KMS-11 (cell line): ENCODE results near the gene IGF1.
"Not testable (repeated sequence)": the region's sequence is repeated elsewhere in the genome, so short reads cannot be mapped to it uniquely, and the experiment has no call there.

Source experiments
- H2AFZ ChIP-seq: fragments of 200-600 bp; sonication (generic); 2 replicates; pipeline ENCODE4 v1.6.1; 2016; ENCODE audit warnings: antibody characterized with exemption, mixed run types, low read depth
- H3K27ac ChIP-seq: fragments of 200-600 bp; sonication (generic); 2 replicates; pipeline ENCODE4 v1.6.1; 2016; ENCODE audit warnings: mild to moderate bottlenecking, mixed run types
- H3K27me3 ChIP-seq: fragments of 200-600 bp; sonication (generic); 2 replicates; pipeline ENCODE4 v1.6.1; 2017; ENCODE audit warnings: mild to moderate bottlenecking, low read depth, mixed run types, moderate library complexity; ENCODE audit not compliant: insufficient read depth
- H3K36me3 ChIP-seq: fragments of 200-600 bp; sonication (generic); 2 replicates; pipeline ENCODE4 v1.6.1; 2017; ENCODE audit warnings: mild to moderate bottlenecking, mixed run types; ENCODE audit not compliant: insufficient read depth
- H3K4me1 ChIP-seq: fragments of 200-600 bp; sonication (generic); 2 replicates; pipeline ENCODE4 v1.6.1; 2016; ENCODE audit warnings: mild to moderate bottlenecking, low read depth, mixed run types; ENCODE audit not compliant: poor library complexity, severe bottlenecking
- H3K4me2 ChIP-seq: fragments of 200-600 bp; sonication (generic); 2 replicates; pipeline ENCODE4 v1.7.0; 2016; ENCODE audit warnings: mild to moderate bottlenecking, mixed run types
- H3K4me3 ChIP-seq: fragments of 200-600 bp; sonication (generic); IDR thresholded peaks from 2 replicates; pipeline ENCODE4 v1.6.1; 2017; ENCODE audit warnings: low read depth, low read length, mixed read lengths; ENCODE audit not compliant: insufficient read depth
- H3K79me2 ChIP-seq: fragments of 200-600 bp; sonication (generic); 2 replicates; pipeline ENCODE4 v1.6.1; 2016; ENCODE audit warnings: low read depth, mixed run types; ENCODE audit not compliant: insufficient read depth
- H3K9ac ChIP-seq: fragments of 200-600 bp; sonication (generic); 2 replicates; pipeline ENCODE4 v1.6.1; 2016; ENCODE audit warnings: mild to moderate bottlenecking, mixed run types
- H4K20me1 ChIP-seq: fragments of 200-600 bp; sonication (generic); 2 replicates; pipeline ENCODE4 v1.6.1; 2016; ENCODE audit warnings: mild to moderate bottlenecking, mixed run types; ENCODE audit not compliant: insufficient read depth
- TF ChIP-seq, protein P1 (sequence below): fragments of 200-600 bp; sonication (generic); conservative IDR thresholded peaks from 2 replicates; pipeline ENCODE4 v1.6.1; 2017; ENCODE audit warnings: low read depth, mild to moderate bottlenecking, antibody characterized with exemption, low read length, moderate library complexity, mixed read lengths

IGF1 gene

DNA sequence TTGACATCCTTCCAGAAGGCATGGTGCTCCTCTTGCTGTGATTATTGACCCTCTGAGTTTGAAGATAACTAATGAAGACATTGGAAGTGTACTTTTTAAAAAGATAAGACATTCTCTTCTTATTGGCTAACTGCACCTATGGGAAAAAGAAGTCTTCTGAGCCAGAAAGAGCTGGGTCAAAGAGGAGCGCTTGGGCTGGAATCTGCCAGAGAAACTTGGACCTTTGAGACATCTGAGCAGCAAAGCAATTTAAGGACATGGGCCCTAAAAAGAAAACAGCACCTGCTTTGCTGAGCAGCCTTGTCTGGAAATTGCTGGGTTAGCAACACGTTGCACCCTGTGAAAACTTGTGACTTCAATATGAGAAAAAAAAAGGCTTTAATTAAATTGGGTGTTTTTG lies 27.8 kb downstream of the IGF1 start:
- Histone ChIP-seq H2AFZ (no peak overlapping the region), H3K27ac (no peak overlapping the region), H3K4me1 (no peaks in the 10 kb centered on the region), H3K36me3 (no peaks in the 10 kb centered on the region), H3K79me2 (no peaks in the 10 kb centered on the region), H4K20me1 (no peaks in the 10 kb centered on the region), H3K9ac (no peak overlapping the region), H3K27me3 (no peaks in the 10 kb centered on the region), H3K4me2 (no peak overlapping the region), H3K4me3 (no peak overlapping the region)
- TF ChIP-seq, protein P1, sequence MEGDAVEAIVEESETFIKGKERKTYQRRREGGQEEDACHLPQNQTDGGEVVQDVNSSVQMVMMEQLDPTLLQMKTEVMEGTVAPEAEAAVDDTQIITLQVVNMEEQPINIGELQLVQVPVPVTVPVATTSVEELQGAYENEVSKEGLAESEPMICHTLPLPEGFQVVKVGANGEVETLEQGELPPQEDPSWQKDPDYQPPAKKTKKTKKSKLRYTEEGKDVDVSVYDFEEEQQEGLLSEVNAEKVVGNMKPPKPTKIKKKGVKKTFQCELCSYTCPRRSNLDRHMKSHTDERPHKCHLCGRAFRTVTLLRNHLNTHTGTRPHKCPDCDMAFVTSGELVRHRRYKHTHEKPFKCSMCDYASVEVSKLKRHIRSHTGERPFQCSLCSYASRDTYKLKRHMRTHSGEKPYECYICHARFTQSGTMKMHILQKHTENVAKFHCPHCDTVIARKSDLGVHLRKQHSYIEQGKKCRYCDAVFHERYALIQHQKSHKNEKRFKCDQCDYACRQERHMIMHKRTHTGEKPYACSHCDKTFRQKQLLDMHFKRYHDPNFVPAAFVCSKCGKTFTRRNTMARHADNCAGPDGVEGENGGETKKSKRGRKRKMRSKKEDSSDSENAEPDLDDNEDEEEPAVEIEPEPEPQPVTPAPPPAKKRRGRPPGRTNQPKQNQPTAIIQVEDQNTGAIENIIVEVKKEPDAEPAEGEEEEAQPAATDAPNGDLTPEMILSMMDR: no peak

DNA sequence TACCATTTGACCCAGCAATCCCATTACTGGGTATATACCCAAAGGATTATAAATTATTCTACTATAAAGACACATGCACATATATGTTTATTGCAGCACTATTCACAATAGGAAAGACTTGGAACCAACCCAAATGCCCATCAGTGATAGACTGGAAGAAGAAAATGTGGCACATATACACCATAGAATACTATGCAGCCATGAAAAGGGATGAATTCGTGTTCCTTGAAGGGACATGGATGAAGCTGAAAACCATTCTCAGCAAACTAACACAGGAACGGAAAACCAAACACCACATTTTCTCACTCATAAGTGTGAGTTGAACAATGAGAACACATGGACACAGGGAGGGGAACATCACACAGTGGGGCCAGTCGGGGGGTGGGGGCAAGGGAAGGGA lies 31.3 kb downstream of the IGF1 start:
- not testable (repeated sequence) for H3K27ac ChIP-seq, H3K4me3 ChIP-seq, H3K4me1 ChIP-seq, H3K4me2 ChIP-seq, H3K36me3 ChIP-seq, H2AFZ ChIP-seq, H3K9ac ChIP-seq, H3K27me3 ChIP-seq, H3K79me2 ChIP-seq, H4K20me1 ChIP-seq

DNA sequence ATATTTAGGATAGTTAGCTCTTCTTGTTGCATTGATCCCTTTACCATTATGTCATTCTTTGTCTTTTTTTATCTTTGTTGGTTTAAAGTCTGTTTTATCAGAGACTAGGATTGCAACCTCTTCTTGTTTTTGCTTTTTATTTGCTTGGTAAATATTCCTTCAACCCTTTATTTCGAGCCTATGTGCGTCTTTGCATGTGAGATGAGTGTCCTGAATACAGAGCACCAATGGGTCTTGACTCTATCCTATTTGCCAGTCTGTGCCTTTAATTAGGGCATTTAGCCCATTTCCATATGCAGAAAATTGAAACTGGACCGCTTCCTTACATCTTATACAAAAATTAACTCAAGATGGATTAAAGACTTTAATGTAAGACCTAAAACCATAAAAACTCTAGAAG lies 32.9 kb downstream of the IGF1 start:
- H3K36me3 ChIP-seq, H3K9ac ChIP-seq, H2AFZ ChIP-seq, H3K4me1 ChIP-seq, H3K27me3 ChIP-seq, H3K79me2 ChIP-seq, H4K20me1 ChIP-seq, H3K27ac ChIP-seq, H3K4me3 ChIP-seq, H3K4me2 ChIP-seq: not testable (repeated sequence)

DNA sequence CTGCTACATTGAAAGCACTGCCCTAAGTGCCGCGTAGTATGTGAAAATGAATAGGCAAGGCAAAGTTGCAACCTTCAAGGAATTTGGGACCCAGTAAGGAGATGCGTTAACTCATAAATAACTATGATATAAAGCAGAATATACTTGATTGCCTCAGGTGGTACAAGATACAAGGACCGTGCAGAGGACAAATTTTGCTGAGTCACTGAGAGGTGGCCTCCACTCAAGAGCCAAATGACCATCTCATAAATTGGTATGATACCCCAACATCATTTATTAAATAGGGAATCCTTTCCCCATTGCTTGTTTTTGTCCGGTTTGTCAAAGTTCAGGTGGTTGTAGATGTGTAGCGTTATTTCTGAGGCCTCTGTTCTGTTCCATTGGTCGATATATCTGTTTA lies 35.7 kb downstream of the IGF1 start:
- H3K36me3 ChIP-seq: no peaks in the 10 kb centered on the region
- no peak overlapping the region for H3K27ac ChIP-seq
- TF ChIP-seq, protein P1: no peak
- H3K4me3 ChIP-seq: no peak overlapping the region
- H3K79me2 ChIP-seq: no peaks in the 10 kb centered on the region
- no peak overlapping the region for H2AFZ ChIP-seq
- no peak overlapping the region for H3K4me2 ChIP-seq
- H3K9ac ChIP-seq: no peak overlapping the region
- no peaks in the 10 kb centered on the region for H3K4me1 ChIP-seq
- no peaks in the 10 kb centered on the region for H4K20me1 ChIP-seq
- H3K27me3 ChIP-seq: no peaks in the 10 kb centered on the region

DNA sequence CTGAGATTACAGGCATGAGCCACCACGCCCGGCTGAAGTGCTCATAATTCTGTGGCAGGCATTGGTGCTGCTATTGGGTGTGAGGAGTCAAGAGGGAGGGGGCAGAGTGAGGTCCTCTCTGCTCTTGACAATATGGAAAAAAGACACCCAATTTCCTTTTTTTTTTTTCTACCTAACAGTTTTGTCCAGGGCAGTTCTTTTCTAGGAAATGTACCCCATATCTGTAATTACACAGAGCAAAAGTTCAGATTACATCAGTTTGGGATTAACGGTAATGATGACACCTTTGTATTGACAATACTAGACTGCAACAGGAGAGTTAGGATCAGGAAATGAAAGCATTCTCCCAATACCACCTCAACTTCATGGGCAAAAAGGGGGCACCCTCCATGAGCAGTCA lies 36.3 kb downstream of the IGF1 start:
- Histone ChIP-seq H3K4me1 (no peaks in the 10 kb centered on the region), H2AFZ (no peak overlapping the region), H4K20me1 (no peaks in the 10 kb centered on the region), H3K36me3 (no peaks in the 10 kb centered on the region), H3K27ac (no peak overlapping the region), H3K4me3 (no peak overlapping the region), H3K79me2 (no peaks in the 10 kb centered on the region), H3K9ac (no peak overlapping the region), H3K27me3 (no peaks in the 10 kb centered on the region), H3K4me2 (no peak overlapping the region)
- TF ChIP-seq, protein P1: no peak
